Hepatocyte (in vitro differentiated cells): ENCODE data around the gene DGCR6L. TPM values are rescaled to one million over a fixed set of nuclear protein-coding genes. Genes with fewer than 3 reads are reported as not detected.
A peak's percentile ranks its signal among the peaks of the same experiment; 100 is the strongest.
"Not testable (repeated sequence)": the region's sequence is repeated elsewhere in the genome, so short reads cannot be mapped to it uniquely, and the experiment has no call there.

Source experiments
- DNase-seq: peaks from one replicate; pipeline ENCODE4 v3.0.0-alpha.2; 2016; ENCODE audit warnings: low spot score
- H2AFZ ChIP-seq: fragments of 200-600 bp; sonication (generic); 2 replicates; pipeline ENCODE4 v1.6.0; 2016; ENCODE audit warnings: antibody characterized with exemption, mild to moderate bottlenecking
- H3K27ac ChIP-seq: fragments of 200-600 bp; sonication (generic); 2 replicates; pipeline ENCODE4 v1.5.1; 2016; ENCODE audit warnings: mild to moderate bottlenecking
- H3K27me3 ChIP-seq: fragments of 200-600 bp; sonication (generic); 2 replicates; pipeline ENCODE4 v1.6.1; 2016
- H3K36me3 ChIP-seq: fragments of 200-600 bp; sonication (generic); replicated peaks from 2 replicates; pipeline ENCODE4 v1.5.1; 2016; ENCODE audit warnings: low read depth; ENCODE audit not compliant: insufficient read depth
- H3K4me1 ChIP-seq: fragments of 200-600 bp; sonication (generic); 2 replicates; pipeline ENCODE4 v1.5.1; 2016; ENCODE audit warnings: mild to moderate bottlenecking, moderate library complexity; ENCODE audit not compliant: insufficient read depth
- H3K4me2 ChIP-seq: fragments of 200-600 bp; sonication (generic); 2 replicates; pipeline ENCODE4 v1.6.0; 2016
- H3K4me3 ChIP-seq: fragments of 200-600 bp; sonication (generic); 2 replicates; pipeline ENCODE4 v1.5.1; 2016; ENCODE audit warnings: mild to moderate bottlenecking
- H3K79me2 ChIP-seq: fragments of 200-600 bp; sonication (generic); 2 replicates; pipeline ENCODE4 v1.6.0; 2017; ENCODE audit warnings: mild to moderate bottlenecking
- H3K9me2 ChIP-seq: fragments of 200-600 bp; sonication (generic); replicated peaks from 2 replicates; pipeline ENCODE4 v1.6.0; 2017; ENCODE audit warnings: mild to moderate bottlenecking; ENCODE audit not compliant: insufficient read depth
- H3K9me3 ChIP-seq: fragments of 200-600 bp; sonication (generic); 2 replicates; pipeline ENCODE4 v1.5.1; 2016; ENCODE audit warnings: low read depth, mild to moderate bottlenecking
- H4K20me1 ChIP-seq: fragments of 200-600 bp; sonication (generic); 2 replicates; pipeline ENCODE4 v1.6.0; 2016; ENCODE audit warnings: mild to moderate bottlenecking; ENCODE audit not compliant: insufficient read depth, poor library complexity, severe bottlenecking
- EZH2 ChIP-seq: fragments of 200-600 bp; sonication (generic); IDR thresholded peaks from 2 replicates; pipeline ENCODE4 v1.6.1; 2016; ENCODE audit warnings: antibody characterized with exemption, mild to moderate bottlenecking, borderline replicate concordance
- EZH2phosphoT487 ChIP-seq: fragments of 200-600 bp; sonication (generic); IDR thresholded peaks from one replicate; pipeline ENCODE4 v1.6.1; 2018; ENCODE audit warnings: antibody characterized with exemption, mild to moderate bottlenecking, low read depth, moderate library complexity; ENCODE audit not compliant: unreplicated experiment, severe bottlenecking
- WGBS: methylation state at CpG from one replicate; pipeline ENCODE4 v1.1.6; 2016; ENCODE audit warnings: low lambda C conversion rate; ENCODE audit errors: missing lambda C conversion rate; 5-methylcytosine and 5-hydroxymethylcytosine counted together
- polyA plus RNA-seq: library from polyadenylated mRNA; unstranded; fragments of >200 nt; fragmentation: Nextera tagmentation; extraction: Ambion mirVana; gene quantifications from 2 replicates; pipeline ENCODE4 v1.2.1, GENCODE V29; 2016
- total RNA-seq: library from RNA; depleted of rRNA; stranded (reverse); fragments of >200 nt; gene quantifications from 2 replicates; pipeline ENCODE4 v1.2.3, GENCODE V29; 2014
- TF ChIP-seq, protein P1 (sequence below): fragments of 200-600 bp; sonication (generic); IDR thresholded peaks from 2 replicates; pipeline ENCODE4 v1.5.1; 2016; ENCODE audit warnings: antibody characterized with exemption, mild to moderate bottlenecking; ENCODE audit not compliant: poor library complexity

DGCR6L gene
- total and polyA plus RNA-seq, 2 experiments from 2014 or later = 49.8 to 93.4 TPM

DNA sequence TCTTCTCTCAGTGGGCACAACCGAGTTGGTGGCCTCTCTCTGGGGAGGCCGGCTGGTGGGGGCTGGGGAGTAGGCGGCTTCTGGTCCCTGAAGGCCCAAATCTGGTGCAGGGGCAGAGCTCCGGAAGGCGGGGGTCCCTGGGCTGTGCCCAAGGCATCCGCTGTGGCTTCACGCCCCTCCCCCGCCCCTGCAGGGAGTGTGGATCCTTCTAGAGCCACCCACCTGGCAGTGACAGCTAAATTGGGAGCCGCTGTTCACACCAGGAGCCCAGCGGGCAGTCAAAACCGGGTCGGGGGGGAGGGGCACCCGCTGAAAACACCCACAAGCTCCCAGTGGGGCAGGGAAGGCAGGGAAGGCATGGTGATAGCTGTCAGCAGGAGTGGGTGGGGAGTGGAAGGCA lies 47.2 kb downstream of the DGCR6L start:
- Histone ChIP-seq H2AFZ (no peak overlapping the region), H4K20me1 (no peaks in the 10 kb centered on the region), H3K79me2 (no peaks in the 10 kb centered on the region), H3K4me3 (no peak overlapping the region), H3K4me2 (no peak overlapping the region), H3K9me2 (no peaks in the 10 kb centered on the region), H3K36me3 (no peaks in the 10 kb centered on the region), H3K27me3 (no peaks in the 10 kb centered on the region), H3K9me3 (no peaks in the 10 kb centered on the region), H3K4me1 (peaks cover 3% of the 10 kb centered on the region), H3K27ac (no peak overlapping the region)
- 97% methylated on average over 3 of the region's 13 CpGs for WGBS
- no peak for DNase-seq
- TF ChIP-seq, protein P1, sequence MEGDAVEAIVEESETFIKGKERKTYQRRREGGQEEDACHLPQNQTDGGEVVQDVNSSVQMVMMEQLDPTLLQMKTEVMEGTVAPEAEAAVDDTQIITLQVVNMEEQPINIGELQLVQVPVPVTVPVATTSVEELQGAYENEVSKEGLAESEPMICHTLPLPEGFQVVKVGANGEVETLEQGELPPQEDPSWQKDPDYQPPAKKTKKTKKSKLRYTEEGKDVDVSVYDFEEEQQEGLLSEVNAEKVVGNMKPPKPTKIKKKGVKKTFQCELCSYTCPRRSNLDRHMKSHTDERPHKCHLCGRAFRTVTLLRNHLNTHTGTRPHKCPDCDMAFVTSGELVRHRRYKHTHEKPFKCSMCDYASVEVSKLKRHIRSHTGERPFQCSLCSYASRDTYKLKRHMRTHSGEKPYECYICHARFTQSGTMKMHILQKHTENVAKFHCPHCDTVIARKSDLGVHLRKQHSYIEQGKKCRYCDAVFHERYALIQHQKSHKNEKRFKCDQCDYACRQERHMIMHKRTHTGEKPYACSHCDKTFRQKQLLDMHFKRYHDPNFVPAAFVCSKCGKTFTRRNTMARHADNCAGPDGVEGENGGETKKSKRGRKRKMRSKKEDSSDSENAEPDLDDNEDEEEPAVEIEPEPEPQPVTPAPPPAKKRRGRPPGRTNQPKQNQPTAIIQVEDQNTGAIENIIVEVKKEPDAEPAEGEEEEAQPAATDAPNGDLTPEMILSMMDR = no peak
- TF ChIP-seq EZH2phosphoT487 = no peak
- TF ChIP-seq EZH2 = no peak

DNA sequence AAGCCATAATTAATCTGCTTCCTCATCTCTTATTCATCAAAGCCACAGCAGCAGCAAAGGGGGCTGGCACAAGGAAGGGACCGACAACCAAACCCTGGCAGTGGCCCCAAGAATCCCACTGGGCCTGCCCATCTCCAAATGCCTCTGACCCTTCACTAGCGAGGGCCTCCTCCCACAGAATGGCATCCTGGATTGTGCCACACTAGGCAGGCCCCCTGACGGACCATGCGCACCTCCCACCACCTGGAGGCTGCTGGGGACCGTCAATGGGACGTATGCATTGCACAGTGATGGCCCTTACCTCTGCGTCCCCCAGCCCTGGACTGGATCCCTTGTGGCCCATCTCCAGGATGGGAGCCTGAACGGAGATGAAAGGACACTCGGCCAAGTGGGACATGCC lies 47.7 kb downstream of the DGCR6L start:
- Histone ChIP-seq H3K27ac (no peak overlapping the region), H3K79me2 (no peaks in the 10 kb centered on the region), H3K27me3 (no peaks in the 10 kb centered on the region), H4K20me1 (no peaks in the 10 kb centered on the region), H3K4me2 (no peak overlapping the region), H3K4me3 (no peak overlapping the region), H3K36me3 (no peaks in the 10 kb centered on the region), H3K4me1 (peaks cover 3% of the 10 kb centered on the region), H2AFZ (no peak overlapping the region), H3K9me3 (no peaks in the 10 kb centered on the region), H3K9me2 (no peaks in the 10 kb centered on the region)
- WGBS = 94% methylated on average over 9 of the region's 9 CpGs
- TF ChIP-seq EZH2 (no peak), EZH2phosphoT487 (no peak)
- TF ChIP-seq, protein P1 = no peak
- DNase-seq = no peak

DNA sequence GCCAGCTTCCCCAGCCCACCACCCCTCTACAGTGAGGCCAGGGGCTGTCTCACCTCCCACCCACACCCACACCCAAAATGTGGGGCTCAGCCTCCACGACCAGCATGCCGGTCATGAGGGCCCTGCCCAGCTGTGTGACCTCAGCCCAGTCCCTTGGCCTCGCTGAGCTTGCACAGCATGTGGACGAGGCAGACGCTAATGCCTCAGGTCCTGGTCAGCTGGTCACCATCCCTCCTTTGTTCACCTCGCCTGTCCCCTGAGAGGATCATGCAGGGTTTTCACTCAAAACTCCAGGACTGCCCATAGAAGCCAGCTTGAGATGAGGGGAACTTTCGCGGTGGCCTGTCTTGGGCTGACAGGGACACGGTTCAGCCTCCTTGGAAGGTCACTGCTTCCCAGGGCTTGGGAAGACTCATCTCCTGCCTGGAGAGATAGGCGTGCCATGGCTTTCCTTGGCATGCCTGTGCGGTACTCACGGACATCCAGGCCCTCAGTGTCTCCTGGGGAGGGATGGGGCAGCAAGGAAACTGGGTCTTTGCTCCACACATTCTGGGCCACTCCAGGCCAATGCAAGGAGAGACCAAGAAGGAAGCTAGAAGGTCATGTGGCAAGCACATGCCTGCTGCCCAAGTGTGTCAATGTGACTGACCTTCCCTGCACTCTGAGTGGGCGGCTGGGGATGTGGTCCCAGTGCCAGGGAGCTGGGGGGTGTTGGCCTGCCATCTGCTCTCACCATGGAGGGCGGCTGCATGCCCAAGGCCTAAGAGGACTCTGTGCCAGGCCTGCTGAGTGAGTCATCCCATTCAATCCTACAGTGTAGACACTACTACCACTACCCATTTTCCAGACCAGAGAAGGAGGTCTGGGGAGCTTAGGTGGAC lies 48.5 kb downstream of the DGCR6L start:
- Histone ChIP-seq H4K20me1 (no peaks in the 10 kb centered on the region), H3K4me1 (peaks cover 3% of the 10 kb centered on the region), H3K36me3 (no peaks in the 10 kb centered on the region), H3K27ac (no peak overlapping the region), H3K79me2 (no peaks in the 10 kb centered on the region), H3K9me3 (no peaks in the 10 kb centered on the region), H3K9me2 (no peaks in the 10 kb centered on the region), H3K27me3 (no peaks in the 10 kb centered on the region), H3K4me2 (no peak overlapping the region), H2AFZ (no peak overlapping the region), H3K4me3 (no peak overlapping the region)
- WGBS = over 99% methylated on average over 11 of the region's 14 CpGs
- no peak for TF ChIP-seq EZH2phosphoT487
- TF ChIP-seq, protein P1 = no peak
- TF ChIP-seq EZH2 = no peak
- DNase-seq = no peak

DNA sequence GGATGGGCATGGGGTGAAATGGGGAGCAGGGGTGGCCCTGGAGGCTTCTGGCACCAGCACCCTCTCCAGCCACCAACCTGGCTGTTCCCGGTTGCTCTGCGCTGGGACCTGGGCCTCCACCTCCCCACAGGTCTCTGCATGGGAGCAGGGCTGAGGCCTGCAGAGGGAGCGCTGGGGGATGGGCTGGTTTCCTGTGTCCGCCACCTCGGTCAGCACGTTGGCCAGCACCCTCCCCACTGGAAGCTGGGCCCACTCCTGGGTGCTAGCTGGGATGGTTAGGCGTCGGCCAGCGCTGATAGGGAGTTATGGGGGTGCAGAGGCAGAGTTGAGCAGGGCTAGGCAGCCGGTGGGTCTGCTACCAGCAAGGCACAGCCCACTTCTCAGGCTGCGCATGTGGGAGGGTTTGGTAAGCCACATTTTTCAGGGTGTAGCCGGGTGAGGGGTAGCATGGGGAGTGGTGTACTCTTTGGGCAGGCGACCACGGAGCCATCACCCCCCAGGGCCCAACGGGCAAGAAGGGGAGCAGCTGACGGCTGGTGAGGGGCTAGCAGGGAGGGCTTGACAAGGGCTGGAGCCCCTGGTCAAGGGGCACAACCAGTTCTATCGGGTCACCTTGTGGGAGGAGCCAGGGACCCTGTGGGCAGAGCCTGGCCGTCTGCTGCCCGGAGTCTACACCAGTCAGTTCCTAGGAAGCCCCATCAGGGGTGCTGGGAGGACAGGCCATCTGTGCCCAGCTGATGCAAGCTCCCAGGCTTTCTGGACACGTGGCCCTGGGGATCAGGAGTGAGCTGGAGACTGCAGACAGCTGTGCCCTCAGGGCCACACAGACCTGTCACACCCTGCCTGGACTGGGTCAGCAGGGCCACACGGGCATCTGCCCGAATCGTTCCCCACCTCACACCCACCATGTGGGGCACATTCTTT lies 49.4 kb downstream of the DGCR6L start:
- whole genome bisulfite sequencing = 76% methylated on average over 20 of the region's 23 CpGs
- not testable (repeated sequence) for H3K4me2 ChIP-seq, H3K9me3 ChIP-seq, H3K36me3 ChIP-seq, H3K27me3 ChIP-seq, H3K4me1 ChIP-seq, H4K20me1 ChIP-seq, H3K27ac ChIP-seq, H3K4me3 ChIP-seq, H3K9me2 ChIP-seq, H2AFZ ChIP-seq, H3K79me2 ChIP-seq
- peak; percentile 34 for DNase-seq

DNA sequence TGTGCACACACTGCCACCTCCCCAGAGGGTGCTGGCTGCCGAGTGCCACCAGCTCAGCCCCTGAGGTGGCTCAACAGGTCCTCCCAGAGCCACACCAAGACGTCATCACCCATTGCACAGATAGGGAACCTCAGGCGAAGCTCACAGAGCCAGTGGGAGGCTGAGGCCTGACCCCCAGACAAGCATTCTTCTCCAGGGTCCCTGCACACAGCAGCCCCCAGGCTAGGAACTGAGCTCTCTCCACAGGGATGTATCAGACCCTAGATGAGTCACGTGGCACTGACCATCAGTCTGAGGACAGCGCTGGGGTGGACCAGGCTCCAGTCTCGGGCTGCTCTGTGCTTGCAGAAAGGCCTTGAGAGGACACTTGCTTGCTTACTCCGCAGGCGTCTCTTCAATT lies 50.2 kb downstream of the DGCR6L start:
- 90% methylated on average over 8 of the region's 8 CpGs for WGBS
- H2AFZ ChIP-seq, H3K79me2 ChIP-seq, H3K27ac ChIP-seq, H3K9me2 ChIP-seq, H3K4me3 ChIP-seq, DNase-seq, H3K27me3 ChIP-seq, H3K4me1 ChIP-seq, H3K36me3 ChIP-seq, H4K20me1 ChIP-seq, H3K4me2 ChIP-seq, H3K9me3 ChIP-seq: not testable (repeated sequence)
